ENCODE results near the gene ACOXL.

ACOXL gene

DNA sequence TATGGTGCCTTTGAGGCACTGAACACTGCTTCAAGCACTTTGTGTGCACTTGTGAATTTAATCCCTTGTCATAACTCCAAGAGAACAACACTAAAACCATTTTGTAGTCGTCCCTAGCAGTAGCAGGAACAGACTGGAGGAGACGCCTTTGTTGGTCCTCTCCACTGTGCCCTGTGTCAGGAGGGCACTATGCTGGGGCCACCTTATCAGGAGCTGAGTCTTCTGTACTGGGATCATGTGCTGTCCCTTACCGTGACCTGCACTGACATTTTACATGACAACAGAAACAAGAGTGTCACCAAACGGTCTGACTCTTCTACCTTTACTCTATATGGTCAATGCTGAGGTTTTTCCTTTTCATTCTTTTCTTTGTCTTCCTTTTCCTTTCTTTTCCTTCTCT lies 62.0 kb downstream of the ACOXL start:
- DNase-seq (ENCODE audit: low spot score) = no peak

DNA sequence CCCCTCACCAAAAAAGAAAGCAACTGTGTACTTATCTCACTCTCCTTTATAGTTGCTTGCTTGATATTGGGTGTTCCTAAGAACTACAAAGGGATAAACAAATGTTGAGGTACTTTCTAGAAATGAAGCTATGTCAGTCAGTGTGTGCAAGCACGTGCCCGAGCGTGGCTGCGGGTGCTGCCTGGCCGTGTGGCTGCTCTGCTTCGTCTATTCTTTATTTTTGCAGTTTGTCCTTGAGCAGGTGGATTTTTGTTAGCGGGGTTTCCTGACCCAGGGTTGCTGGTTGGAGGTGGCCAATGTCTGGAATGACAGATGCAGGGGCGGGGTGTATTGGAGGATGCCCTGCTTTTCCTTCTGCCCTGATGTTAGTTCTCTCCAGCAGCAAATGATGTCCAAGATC lies 62.6 kb downstream of the ACOXL start:
- no peak for DNase-seq (ENCODE audit: low spot score)

DNA sequence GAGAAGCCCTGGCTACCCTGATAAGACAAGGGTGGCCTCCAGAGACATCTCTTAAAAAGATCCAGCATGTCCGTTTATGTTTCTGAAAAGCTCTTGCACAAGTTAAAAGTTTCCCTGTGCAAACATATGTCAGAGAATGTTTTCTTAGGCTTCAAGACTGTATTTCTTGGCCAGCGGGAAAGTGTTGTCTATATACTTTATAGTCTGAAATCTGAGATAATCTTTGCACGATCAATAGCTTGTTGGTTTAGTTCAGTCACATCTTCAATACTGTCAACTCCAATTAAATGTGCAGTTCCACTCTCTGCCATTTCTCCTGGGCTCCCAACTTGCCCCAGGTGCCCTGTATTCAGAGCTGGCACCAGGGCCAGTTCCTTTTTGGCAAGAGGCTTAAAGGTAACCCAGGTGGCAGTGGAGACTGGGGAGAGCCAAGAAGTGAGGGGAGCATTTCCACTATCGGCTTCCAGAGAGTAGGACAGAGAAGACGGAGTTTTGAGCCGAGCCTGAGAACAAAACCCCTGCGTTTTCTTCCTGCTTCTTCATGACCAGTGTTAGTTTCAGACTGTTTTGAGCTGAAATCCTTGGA lies 64.4 kb downstream of the ACOXL start:
- DNase-seq (ENCODE audit: low spot score) = no peak

DNA sequence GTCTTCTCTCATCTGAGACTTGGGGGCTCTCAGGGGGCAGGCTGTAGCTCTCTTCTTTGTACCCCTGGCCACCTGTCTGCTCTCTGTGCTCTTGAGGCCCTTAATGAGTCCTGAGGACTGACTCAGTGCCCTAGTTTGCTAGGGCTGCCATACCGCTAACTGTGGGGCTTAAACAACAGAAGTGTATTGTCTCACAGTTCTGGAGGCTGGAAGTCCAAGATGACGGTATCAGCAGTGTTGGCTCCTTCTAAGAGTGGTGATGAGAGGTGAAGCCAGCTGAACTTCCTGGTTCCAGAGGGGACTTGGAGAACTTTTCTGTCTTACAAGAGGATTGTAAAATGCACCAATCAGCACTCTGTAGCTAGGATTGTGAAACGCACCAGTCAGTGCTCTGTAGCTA lies 67.0 kb downstream of the ACOXL start:
- no peak for DNase-seq (ENCODE audit: low spot score)

DNA sequence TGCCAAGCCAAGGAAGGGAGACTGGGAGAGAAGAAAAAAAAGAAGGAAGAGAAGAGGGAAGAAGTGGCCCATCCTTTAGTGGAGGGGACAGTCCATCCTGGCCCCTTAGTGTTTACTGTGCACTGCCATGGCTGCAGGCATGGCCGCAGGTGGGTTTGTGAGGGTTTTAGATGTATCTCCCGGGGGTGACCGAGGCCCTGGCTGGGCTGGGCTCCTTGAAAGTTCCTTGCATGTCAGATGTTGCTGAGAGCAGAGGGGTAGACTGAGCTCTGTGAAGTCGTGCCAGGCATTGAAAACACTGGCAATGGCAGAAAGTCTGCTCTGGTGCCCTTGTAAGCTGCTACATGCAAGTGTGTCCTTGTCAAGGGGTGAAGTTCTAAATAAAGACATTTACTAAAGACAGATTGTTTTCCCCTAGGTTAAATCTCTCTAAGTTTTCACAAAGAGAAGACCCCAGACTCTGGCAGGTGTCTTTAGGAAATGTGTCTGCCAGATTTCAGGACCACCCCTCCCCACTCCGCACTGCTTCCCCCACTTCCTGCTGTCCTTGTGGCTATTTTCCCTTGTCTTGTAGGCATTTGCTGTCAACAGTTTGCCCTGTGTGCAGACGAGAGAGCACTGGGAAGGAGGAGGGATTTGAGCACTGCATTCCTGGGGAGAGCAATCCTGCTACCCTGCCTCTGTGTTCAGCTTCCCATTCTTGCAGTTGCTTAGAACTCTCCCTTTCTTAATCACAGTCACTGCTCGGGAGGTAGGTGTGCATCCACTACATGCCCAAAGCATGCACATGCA lies 68.4 kb downstream of the ACOXL start:
- DNase-seq (ENCODE audit: low spot score) = no peak

DNA sequence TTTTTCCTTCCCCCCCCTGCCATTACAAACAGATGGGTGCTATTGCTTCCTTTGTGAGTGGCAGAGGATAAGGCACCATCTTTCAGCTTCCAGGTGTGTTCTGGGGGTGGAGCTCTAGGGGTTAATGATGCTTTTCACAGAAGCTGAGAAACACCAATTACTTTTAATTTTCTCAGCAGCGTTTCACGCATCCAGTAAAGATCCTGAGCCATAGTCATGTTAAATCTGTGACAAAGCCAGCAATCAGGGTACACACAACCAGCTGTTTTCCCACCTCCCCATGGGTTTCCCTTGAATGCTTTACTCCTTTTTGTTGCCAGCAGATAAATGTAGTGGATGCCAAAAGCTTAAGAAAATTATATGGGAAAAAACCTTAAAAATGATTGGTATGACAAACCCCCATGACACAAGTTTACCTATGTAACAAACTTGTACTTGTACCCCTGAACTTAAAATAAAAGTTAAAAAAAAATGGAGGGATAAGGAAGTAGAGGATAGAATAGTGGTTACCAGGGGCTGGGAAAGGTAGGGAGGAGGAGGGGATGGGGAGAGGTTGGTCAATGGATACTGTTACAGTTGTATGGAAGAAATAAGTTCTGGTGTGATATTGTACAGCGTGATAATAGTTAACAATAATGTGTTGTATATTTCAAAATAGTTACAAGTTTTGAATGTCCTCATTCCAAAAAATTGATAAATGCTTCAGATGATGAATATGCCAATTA lies 70.0 kb downstream of the ACOXL start:
- DNase-seq (ENCODE audit: low spot score) = no peak

DNA sequence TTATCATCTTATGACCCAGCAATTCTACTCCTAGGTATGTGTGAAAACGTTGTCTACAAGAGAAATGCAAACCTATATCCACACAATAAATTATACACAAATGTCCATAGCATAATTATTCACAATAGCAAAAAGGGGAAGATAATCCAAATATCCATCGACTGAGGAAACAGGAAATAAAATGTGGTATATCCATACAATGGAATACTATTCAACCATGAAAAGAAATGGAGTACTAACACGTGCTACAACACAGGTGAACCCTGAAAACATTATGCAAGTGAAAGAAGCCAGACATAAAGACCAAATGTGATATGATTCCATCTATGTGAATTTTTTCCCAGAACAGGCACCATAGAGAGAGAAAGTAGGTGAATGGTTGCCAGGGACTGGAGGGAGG lies 72.1 kb downstream of the ACOXL start:
- no peak for DNase-seq (ENCODE audit: low spot score)

DNA sequence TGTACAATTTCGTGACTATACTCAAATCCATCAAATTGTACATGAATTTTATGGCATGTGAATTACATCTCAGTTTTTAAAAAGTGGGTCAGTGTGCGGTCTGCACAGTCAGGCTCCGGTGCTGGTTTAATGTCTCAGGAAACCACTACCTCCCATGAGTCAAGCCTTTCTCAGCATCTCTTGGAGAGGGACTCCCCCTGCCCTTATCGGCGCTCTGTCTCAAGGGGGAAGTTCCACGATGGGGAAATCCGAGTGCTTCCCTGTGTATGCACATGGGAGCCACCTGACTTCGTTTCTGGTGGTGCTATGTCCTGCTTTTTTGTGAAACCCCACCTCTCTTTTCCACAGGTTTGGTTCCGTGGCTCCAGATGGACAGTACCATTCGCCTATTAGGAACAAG lies 72.5 kb downstream of the ACOXL start:
- DNase-seq (ENCODE audit: low spot score) = no peak

DNA sequence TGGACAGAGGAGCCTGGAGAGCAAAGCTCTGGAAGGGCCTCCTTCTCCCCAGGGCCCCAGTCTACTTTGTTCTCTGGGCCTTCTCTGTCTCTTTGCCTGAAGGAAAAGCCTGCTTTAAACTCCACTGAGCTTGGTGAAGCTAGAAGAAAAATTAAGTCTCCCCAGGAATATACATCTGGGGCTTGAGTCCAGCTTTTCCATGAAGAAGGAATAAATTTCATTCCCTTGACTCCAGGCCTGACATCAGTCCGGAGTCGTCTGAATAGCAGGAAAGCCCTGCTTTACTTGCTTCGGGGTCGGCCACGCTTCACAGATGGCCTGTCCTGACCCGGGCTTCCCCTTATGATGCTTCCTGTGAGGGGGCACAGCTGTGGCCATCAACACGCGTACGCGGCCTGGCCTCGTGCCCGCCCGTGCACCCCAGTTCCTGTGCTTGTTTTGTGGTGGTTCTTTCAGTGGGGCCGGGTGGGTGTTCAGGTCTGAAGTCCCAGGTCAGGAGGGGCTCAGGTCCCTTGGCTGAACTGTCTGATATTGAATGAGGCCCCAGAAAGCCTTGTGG lies 73.6 kb downstream of the ACOXL start:
- DNase-seq (ENCODE audit: low spot score) = no peak

DNA sequence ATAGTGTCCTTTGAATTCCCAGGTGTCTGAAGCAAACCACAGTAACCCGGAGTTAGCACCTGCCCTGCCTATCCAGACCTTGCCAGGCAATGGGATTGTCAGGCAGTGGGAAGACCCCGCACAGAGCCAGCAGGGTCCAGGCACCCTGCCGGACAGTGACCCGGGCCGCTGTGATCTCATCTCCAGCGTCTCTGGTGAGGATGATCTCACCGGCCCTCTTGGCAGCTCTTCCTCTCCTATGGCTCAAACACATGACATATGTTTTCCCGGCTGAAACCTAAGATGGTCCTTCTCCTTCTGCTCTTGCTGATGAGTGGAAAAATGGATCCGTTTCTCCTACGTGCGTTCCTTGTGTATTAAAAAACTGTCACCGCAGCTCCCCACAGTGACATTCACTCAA lies 75.1 kb downstream of the ACOXL start:
- no peak for DNase-seq (ENCODE audit: low spot score)

DNA sequence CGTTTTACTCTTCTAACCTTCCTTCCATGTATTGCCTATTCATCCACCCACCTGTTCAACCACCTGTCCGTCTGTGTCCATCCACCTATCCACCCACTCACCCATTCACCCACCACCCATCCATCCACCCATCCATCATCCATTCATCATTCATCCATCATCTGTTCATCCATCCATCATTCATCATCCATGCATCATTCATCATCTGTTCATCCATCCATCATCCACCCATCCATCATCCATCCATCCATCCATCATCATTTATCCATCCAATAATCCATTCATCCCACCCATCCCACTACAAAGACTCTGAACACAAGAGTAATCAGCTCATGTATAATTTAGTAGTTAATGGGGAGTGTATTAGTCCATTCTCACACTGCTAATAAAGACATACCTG lies 78.0 kb downstream of the ACOXL start:
- DNase-seq (ENCODE audit: low spot score) = no peak

DNA sequence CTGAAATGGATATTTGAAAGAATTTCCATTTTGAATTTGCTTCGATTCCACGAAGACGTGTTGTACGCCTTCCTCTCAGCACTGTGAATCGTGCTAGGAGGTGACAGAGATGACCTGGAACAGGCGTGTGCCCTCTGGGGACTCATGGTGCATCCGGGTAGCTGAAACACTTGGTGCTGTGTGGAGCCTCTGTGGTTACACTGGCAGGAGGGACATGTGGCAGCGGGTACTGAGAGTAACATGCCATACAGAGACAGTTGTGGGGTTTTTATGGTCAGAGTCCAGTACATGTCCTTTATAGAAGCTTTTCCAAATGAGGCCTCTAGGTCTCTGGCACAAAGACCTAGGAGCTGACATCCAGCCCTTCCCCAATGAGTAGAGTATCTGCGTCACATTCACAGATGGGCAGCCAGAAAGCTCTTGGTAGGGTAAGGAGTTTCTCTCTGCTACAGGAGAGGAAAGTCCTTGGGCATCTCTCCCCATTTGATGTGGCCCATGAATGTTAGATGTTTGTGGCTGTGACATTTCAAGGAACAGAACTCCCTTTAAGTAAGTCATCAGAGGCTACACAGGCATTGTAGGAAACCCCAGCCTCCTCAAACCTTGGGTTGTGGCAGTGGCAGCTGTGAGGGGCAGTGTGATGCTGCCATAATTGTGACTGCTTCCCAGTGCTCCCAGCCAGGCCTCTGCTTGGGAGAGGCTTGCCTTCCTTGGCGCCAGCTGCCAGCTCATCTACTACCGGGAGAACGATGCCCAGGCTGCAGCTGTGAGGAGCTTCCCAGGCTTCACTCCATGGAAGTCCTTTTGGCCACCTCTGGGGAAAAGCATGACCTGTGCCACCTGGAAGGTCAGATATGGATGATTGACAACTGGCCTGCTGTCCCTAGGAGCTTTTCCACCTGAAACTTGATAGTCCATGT lies 80.6 kb downstream of the ACOXL start:
- DNase-seq (ENCODE audit: low spot score) = no peak

DNA sequence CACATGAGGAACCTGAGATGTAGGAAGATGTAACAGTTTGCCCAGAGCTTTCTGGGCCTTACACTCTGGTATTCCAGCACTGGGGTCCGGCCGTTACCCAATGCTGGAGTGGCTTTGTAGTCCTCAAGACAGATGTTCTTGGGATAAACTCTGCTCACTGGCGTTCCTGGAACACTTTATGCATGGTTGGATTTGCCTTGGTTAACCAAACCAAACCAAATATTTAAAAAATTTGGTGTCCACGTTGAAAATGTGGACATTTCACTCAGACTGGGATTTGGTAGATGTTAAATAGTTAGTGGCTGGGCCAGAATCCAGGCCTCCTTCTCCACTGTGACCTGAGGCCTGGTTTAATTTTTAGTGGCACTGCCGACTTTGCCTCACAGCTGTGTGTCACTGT lies 81.5 kb downstream of the ACOXL start:
- DNase-seq (ENCODE audit: low spot score) = no peak

DNA sequence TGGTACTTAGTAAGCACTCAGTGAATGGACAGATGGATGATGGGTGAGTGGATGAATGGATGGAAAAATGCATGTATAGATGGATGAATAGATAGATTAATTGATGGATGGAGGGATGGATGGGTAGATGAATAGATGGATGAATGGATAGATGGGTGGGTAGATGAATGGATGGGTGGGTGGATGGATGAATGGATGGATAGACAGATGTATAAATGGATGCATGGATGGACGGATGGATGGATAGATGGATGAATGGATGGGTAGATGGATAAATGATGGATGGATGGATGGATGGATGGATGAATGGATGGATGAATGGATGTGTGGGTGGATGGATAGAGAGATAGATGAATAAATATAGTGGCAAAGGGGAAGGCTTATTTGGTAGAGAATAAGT lies 83.6 kb downstream of the ACOXL start:
- DNase-seq (ENCODE audit: low spot score) = no peak

DNA sequence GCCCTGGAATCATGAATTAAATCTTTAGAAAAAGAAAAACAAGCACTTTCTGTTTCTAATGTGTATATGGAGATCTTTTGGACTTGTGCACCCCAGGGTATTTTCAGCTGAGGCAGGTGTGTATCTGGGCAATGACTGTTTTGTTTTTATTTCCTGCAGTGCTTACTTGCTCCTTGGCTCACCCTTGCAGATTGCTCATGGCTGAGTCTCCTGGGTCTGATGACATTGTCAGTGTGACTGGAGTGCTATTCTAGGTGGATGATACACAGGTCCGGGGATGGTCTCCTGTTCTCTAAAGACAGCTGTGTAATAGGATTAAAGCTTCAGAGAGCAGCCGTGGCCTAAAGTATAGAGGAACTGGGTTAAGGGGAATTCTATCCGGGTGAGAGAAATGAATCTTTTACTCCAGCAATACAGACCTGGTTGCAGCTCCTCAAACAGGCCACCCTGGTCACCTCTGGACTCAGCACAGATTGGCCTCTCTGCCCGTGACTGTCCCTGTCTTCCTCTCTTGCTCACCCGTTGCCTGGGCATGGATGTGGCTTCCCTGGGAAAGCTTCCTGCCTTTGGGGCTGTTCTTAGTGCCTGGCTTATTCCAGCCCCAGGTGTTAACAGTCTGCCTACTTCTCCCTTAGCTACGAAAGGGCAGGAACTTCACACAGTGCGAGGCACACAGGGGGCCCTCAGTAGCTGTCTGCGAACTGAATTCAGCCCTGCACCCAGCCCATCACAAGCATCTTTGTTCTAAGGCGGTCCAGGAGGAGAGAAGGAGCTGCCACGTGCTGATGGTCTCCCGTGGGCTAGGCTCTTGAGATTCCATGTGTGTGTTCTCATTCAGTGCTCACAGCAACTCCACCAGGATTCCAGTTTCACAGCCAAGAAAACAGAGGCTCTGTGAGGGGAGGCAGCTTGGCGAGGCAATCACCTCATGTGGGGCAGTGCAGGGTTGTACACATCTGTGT lies 84.3 kb downstream of the ACOXL start:
- no peak for DNase-seq (ENCODE audit: low spot score)

DNA sequence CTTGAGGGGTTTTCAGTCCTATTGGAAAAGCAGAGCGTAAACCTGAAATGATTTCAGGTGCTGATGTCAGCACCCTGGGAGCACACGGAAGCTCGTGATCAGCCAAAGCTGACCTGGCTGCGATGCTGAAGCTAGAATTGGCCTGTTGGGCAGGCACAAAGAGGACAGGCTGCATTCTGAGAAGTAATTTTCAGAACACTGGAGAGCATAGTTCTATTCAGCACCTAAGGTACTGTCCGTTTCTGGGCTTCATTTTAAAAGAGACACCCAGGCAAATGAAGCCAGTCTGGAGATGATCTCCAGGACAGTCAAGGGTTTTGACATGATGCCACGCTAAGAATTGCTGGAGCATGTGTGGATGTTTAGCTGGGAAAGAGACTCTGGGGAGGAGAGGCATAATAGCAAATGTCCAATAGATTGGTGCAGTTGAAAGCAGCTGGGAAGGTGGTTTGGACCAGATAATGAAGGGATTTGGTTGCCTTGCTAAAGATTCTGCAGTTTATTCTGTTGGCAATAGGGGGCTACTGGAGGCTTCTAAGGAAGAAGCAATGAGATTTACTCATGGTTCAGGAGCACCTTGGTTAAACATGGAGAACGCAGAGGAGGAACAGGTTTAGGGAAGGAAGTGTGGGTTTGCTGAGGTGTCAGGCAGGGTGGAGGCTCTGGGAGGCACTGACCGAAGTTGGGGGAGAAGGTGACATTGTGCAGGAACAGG lies 86.6 kb downstream of the ACOXL start:
- no peak for DNase-seq (ENCODE audit: low spot score)

DNA sequence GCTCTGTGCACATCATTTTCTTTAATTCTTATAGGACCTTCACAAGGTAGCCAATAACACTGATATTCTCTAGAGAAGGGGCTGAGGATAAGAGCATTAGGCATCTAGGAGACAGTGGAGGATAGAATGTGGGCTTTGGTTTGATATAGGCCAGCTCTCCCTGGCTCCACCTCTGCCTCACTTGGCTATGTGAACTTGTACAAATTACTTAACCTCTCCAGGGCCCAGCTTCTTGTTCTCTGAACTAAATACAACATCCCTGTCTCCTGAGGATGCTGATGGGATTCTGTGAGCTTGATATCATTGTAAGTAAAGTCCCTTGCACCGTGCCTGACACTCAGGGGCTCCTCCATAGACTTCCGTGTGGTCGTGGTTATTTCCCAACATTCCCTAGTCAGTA lies 87.3 kb downstream of the ACOXL start:
- DNase-seq (ENCODE audit: low spot score) = no peak

DNA sequence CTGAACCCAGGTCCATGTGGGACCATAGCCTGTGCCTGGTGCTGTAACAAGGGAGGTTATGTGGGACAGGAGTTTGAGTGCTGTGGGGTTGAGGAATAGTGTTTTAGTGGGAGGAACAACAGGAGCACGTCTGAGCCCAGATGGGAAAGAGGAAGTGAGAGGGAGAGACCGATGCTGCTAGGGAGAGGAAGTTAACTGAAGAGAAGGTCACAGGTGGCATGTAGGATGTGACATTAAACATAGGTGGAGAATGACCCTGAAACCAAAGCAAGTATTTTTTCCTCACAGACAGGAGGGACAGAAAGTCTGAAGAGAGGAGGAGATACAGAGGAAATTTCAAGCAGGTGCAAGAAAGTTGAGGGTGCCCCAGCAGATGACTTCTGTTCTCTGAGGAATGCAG lies 87.8 kb downstream of the ACOXL start:
- no peak for DNase-seq (ENCODE audit: low spot score)

DNA sequence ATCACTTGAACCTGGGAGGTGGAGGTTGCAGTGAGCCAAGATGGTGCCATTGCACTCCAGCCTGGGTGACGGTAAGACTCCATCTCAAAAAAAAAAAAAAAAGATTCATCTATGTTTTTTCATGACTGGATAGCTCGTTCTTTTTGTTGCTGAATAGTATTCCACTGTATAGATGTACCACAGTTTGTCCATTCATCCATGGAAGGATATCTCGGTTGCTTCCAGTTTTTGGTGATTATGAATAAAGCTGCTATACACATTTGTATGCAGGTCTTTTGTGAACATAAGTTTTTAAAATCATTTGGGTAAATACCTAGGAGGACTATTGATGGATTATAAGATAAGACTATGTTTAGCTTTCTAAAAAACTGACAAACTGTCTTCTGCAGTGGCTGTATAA lies 90.8 kb downstream of the ACOXL start:
- no peak for DNase-seq (ENCODE audit: low spot score)

DNA sequence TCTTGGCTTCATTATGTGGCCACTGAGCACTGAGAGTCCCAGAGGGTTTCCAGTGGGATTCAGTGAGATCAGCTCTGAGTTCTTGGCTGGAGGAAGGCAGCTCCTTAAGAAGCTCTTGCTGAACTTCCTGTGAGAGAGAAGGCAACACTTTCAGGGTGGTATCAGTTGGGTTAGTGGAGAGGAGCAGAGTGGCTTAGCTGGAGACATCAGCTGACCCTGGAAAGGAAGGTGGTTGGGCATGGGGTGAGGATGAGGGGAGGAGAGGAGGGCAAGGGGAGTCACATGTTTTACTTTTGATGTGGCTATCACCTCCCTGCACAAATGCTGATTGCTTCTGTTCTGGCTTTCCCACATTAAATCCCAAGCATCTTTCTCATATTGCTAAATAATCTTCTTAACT lies 95.1 kb downstream of the ACOXL start:
- no peak for DNase-seq (ENCODE audit: low spot score)
